Activated T-helper 2 cell treated with anti-CD3 and anti-CD28 coated beads, Interferon-gamma antibody, Interleukin-2, Interleukin-4, amounts not matched to agents 10 μg/mL and 5 μg/mL and 100 μg/mL, durations not matched to agents 14 hours and 24 hours and 36 hours (primary cell): Measurements from ENCODE around the gene ATXN2. TPM values are rescaled to one million over a fixed set of nuclear protein-coding genes. Genes with fewer than 3 reads are reported as not detected.
"Not testable (repeated sequence)": the region's sequence is repeated elsewhere in the genome, so short reads cannot be mapped to it uniquely, and the experiment has no call there.

Source experiments
- DNase-seq: peaks from one replicate; pipeline ENCODE4 v3.0.0; 2021; ENCODE audit warnings: low spot score
- H3K27ac Mint-ChIP-seq: one replicate; pipeline ENCODE4 v1.8.0; 2021; ENCODE audit warnings: mixed read lengths
- H3K27me3 Mint-ChIP-seq: one replicate; pipeline ENCODE4 v1.8.0; 2021; ENCODE audit warnings: low read depth, mixed read lengths
- H3K36me3 Mint-ChIP-seq: one replicate; pipeline ENCODE4 v1.8.0; 2021; ENCODE audit warnings: low read depth, mixed read lengths
- H3K4me1 Mint-ChIP-seq: one replicate; pipeline ENCODE4 v1.8.0; 2021; ENCODE audit warnings: low read depth, mixed read lengths
- H3K4me3 Mint-ChIP-seq: one replicate; pipeline ENCODE4 v1.8.0; 2021; ENCODE audit warnings: low read depth, mild to moderate bottlenecking, moderate library complexity, mixed read lengths
- H3K9me3 Mint-ChIP-seq: one replicate; pipeline ENCODE4 v1.8.0; 2021; ENCODE audit warnings: mixed read lengths
- intact Hi-C: fragments of 100-400 bp; cut with micrococcal nuclease; formaldehyde crosslinking; loops from one replicate; pipeline ENCODE4 v1.15.1; 2023
- total RNA-seq: library from RNA; stranded (reverse); gene quantifications from 2 replicates; pipeline ENCODE4 v1.2.3, GENCODE V29; 2022

The ATXN2 gene
- total RNA-seq, 1 donor from 2014 or later = 51.6 TPM

DNA sequence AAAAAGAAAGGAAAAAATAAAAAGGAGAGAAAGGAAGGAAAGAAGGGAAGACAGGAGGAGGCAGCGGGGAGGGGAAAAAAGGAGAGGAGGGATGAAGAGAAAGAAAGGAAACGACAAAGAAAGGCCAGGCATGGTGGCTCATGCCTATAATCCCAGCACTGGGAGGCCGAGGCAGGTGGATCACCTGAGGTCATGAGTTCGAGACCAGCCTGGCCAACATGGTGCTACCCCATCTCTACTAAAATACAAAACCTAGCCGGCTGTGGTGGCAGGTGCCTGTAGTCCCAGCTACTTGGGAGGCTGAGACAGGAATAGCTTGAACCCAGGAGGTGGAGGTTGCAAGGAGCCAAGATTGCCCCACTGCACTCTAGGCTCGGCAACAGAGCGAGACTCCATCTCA lies 18.4 kb downstream of the ATXN2 start:
- H3K4me3 Mint-ChIP-seq = no peak overlapping the region
- H3K36me3 Mint-ChIP-seq = peaks cover 5% of the 10 kb centered on the region
- no peak for DNase-seq
- peaks cover 10% of the 10 kb centered on the region for H3K4me1 Mint-ChIP-seq
- no peaks in the 10 kb centered on the region for H3K27me3 Mint-ChIP-seq
- no peaks in the 10 kb centered on the region for H3K9me3 Mint-ChIP-seq
- intact Hi-C loops = no loop called here
- H3K27ac Mint-ChIP-seq = no peak overlapping the region

- Mint-ChIP-seq H3K9me3 (no peaks in the 10 kb centered on the region), H3K27me3 (no peaks in the 10 kb centered on the region), H3K27ac (no peak overlapping the region), H3K4me1 (peaks cover 10% of the 10 kb centered on the region), H3K36me3 (peaks cover 5% of the 10 kb centered on the region), H3K4me3 (no peak overlapping the region)
- intact Hi-C loops = no loop called here
- DNase-seq = no peak
These were observed 19.0 kb downstream of the ATXN2 start for GRCh38 chr12:111580119-111580425.

GRCh38 chr12:111578971-111579340 lies 20.2 kb downstream of the ATXN2 start:
- H3K27ac Mint-ChIP-seq = peak overlapping the region; percentile 12
- H3K9me3 Mint-ChIP-seq = no peaks in the 10 kb centered on the region
- peaks cover 5% of the 10 kb centered on the region for H3K36me3 Mint-ChIP-seq
- H3K4me3 Mint-ChIP-seq = no peak overlapping the region
- no peaks in the 10 kb centered on the region for H3K27me3 Mint-ChIP-seq
- intact Hi-C loops = no loop called here
- H3K4me1 Mint-ChIP-seq = peaks cover 10% of the 10 kb centered on the region
- DNase-seq = no peak

DNA sequence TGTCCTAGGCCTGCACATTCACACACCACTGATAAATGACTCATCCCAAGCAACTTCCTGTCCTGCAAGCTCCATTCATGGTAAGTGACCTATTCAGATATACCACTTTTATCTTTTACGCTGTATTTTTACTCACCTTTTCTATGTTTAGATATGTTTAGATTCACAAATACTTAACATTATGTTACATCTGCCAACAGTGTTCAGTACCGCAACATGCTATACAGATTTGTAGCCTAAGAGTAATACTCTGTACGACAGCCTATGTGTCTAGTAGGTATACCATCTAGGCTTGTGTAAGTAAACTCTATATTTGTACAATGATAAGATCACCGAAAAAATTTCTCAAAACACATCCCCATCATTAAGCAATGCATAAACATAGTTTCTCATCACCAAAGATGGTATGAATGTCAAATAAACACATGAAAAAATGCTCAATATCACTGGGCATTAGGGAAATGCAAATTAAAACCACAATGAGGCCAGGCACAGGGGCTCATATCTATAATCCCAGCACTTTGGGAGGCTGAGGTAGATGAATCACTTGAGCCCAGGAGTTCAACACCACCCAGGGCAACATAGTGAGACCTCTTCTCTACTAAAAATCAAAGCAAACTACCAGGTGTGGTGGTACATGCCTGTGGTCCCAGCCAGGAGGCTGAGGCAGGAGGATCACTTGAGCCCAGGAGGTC lies 20.7 kb downstream of the ATXN2 start:
- peak overlapping the region; percentile 12 for H3K27ac Mint-ChIP-seq

DNA sequence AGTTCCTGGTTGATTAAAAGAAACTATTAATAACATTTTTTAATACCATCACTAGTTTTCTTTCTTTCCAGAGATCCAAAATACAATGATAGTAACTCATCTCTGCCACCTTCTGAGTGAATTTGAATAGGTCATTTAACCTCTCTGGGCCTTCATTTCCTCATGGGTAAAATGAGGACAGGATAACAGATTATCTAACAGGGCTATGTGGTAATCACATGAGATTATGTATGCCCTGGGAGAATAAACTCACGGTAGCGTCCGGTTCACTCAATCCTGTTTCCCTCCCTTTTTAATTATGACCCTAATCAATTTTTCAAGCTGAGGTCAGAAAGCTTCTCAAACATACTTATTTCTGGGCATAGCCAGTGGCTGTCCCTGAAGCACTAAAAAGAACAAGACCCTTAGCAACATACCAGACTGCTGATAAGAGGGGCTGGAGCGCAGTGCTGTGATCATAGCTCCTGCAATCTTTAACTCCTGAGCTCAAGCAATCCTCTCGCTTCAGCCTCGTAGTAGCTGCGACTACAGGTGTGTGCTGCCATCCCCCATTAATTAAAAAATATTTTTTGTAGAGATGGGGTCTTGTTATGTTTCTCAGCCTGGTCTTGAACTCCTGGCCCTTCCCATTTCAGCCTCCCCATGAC lies 24.2 kb downstream of the ATXN2 start:
- no peak overlapping the region for H3K4me3 Mint-ChIP-seq
- H3K27me3 Mint-ChIP-seq = no peaks in the 10 kb centered on the region
- peaks cover 8% of the 10 kb centered on the region for H3K36me3 Mint-ChIP-seq
- DNase-seq = no peak
- H3K9me3 Mint-ChIP-seq = no peaks in the 10 kb centered on the region
- peaks cover 17% of the 10 kb centered on the region for H3K4me1 Mint-ChIP-seq
- intact Hi-C loops = no loop called here
- no peak overlapping the region for H3K27ac Mint-ChIP-seq

More for the DNA sequence above, 20.7 kb downstream of the ATXN2 start:
- DNase-seq = no peak
- intact Hi-C loops = no loop called here
- Mint-ChIP-seq H3K36me3 (peaks cover 5% of the 10 kb centered on the region), H3K4me3 (no peak overlapping the region), H3K4me1 (peaks cover 10% of the 10 kb centered on the region), H3K27me3 (no peaks in the 10 kb centered on the region), H3K9me3 (no peaks in the 10 kb centered on the region)

DNA sequence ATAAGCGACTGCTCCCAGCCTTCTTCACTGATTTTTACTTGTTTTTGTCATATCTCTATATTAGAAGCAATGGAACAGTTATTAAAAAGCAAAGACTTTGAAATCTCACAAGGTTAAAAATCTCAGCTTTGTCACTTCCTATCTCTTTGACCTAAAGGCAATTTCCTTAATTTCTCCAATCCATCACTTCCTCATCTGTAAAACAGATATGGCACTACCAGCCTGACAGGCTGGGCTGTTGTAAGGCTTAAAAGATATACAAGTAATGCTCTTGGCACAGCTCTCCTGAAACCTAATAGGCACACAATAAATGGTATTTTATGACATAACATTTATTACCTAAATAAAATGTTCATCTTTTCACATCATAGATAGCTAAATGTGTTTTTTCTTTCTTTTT lies 25.6 kb downstream of the ATXN2 start:
- no peaks in the 10 kb centered on the region for H3K27me3 Mint-ChIP-seq
- no peak overlapping the region for H3K4me3 Mint-ChIP-seq
- peaks cover 21% of the 10 kb centered on the region for H3K4me1 Mint-ChIP-seq
- no peak overlapping the region for H3K27ac Mint-ChIP-seq
- peaks cover 7% of the 10 kb centered on the region for H3K36me3 Mint-ChIP-seq
- intact Hi-C loops = no loop called here
- no peaks in the 10 kb centered on the region for H3K9me3 Mint-ChIP-seq
- DNase-seq = no peak

GRCh38 chr12:111570084-111570961 lies 28.8 kb downstream of the ATXN2 start:
- no peak for DNase-seq
- H3K4me1 Mint-ChIP-seq = peaks cover 19% of the 10 kb centered on the region
- intact Hi-C loops = no loop called here
- H3K4me3 Mint-ChIP-seq = no peak overlapping the region
- H3K9me3 Mint-ChIP-seq = no peaks in the 10 kb centered on the region
- H3K27ac Mint-ChIP-seq = no peak overlapping the region
- no peaks in the 10 kb centered on the region for H3K27me3 Mint-ChIP-seq
- peaks cover 8% of the 10 kb centered on the region for H3K36me3 Mint-ChIP-seq

DNA sequence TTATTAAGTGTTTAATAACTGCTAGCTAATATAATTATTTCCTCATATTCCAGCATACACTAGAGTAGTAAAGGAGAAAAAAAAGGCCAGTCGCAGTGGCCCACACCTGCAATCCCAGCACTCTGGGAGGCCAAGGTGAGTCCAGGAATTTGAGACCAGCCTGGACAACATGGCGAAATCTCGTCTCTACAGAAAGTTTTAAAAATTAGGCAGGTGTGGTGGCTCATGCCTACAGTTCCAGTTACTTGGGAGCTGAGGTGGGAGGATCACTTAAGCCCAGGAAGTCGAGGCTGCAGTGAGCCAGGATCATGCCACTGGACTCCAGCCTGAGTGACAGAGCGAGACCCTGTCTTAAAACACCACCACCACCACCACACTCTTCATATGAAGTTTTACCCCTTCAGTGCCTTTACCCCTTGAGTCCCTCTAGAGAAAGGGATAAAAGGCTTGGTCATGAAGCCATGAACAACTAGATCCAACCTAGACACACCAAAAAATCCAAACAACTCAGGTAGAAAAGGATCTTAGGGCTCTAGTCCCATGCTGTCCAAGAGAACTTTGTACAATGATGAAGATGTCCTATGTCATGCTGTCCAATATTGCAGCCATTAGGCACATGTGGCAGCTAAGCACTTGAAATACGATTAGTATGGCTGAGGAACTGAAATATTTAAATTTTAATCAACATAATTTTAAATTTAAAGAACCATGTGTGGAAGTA lies 29.6 kb downstream of the ATXN2 start:
- no peak for DNase-seq
- intact Hi-C loops = no loop called here
- H3K36me3 Mint-ChIP-seq = peaks cover 8% of the 10 kb centered on the region
- H3K27me3 Mint-ChIP-seq = no peaks in the 10 kb centered on the region
- H3K9me3 Mint-ChIP-seq = no peaks in the 10 kb centered on the region
- peaks cover 19% of the 10 kb centered on the region for H3K4me1 Mint-ChIP-seq
- no peak overlapping the region for H3K4me3 Mint-ChIP-seq
- H3K27ac Mint-ChIP-seq = no peak overlapping the region

DNA sequence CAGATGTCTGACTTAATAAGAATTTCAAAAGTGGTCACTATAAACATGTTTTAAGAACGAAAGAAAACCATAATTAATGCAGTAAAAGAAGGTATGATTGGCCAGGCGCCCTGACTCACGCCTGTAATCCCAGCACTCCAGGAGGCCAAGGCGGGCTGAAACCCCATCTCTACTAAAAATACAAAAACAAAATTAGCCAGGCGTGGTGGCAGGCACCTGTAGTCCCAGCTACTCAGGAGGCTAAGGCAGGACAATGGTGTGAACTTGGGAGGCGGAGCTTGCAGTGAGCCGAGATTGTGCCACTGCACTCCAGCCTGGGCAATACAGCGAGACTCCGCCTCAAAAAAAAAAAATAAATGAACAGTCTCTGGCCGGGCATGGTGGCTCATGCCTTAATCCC lies 38.3 kb downstream of the ATXN2 start:
- H3K9me3 Mint-ChIP-seq = not testable (repeated sequence)

GRCh38 chr12:111558107-111558376 lies 41.1 kb downstream of the ATXN2 start:
- Mint-ChIP-seq H3K36me3 (peaks cover 36% of the 10 kb centered on the region), H3K4me3 (no peak overlapping the region), H3K27ac (no peak overlapping the region), H3K9me3 (peaks cover 24% of the 10 kb centered on the region), H3K4me1 (peaks cover 15% of the 10 kb centered on the region), H3K27me3 (no peaks in the 10 kb centered on the region)
- no peak for DNase-seq
- intact Hi-C loops = no loop called here

More for the DNA sequence above, 38.3 kb downstream of the ATXN2 start:
- H3K4me3 Mint-ChIP-seq, DNase-seq, intact Hi-C loops, H3K27ac Mint-ChIP-seq, H3K27me3 Mint-ChIP-seq: not testable (repeated sequence)
- peaks cover 15% of the 10 kb centered on the region for H3K36me3 Mint-ChIP-seq
- peaks cover 21% of the 10 kb centered on the region for H3K4me1 Mint-ChIP-seq

DNA sequence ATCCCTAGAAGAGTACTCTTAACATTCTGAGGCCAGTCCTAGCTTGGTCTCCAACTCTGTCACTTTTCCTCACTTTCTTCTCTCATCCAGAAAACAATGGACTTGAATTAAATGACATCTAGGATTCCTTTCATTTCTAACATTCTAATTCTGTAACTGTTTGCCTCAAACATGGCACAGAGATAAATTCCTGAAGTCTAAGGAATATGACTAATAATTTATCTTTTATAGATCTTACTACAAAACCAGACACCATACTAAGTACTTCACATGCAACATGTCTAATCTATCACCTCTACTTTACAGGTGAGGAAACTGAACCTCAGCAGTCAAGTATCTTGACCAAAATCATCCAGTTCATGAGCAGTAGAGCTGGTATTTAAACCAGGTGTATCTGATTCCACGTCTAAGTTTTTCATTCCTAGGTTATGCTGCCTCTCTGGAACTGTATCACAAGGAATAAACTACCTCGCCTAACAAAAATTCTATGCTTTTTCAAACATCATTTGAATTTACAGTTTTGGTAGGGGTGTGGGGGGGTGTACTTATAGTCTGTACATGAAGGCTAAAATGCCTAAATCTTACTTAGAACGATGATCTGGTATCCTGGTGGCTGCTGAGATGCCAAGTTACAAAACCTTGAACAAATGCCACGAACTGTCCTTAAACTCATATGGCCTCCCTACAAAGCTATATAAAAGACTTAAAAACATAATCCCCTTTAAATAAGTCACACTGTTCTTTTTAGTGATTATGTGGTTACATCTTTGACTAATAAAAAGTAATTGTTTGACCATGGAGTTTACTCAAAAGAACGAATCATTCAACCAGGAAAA lies 41.6 kb downstream of the ATXN2 start:
- intact Hi-C loops = no loop called here
- Mint-ChIP-seq H3K4me1 (peaks cover 11% of the 10 kb centered on the region), H3K27ac (peak overlapping the region; percentile 12), H3K4me3 (no peak overlapping the region), H3K36me3 (peaks cover 36% of the 10 kb centered on the region), H3K27me3 (no peaks in the 10 kb centered on the region), H3K9me3 (peaks cover 24% of the 10 kb centered on the region)
- DNase-seq = no peak

- H3K9me3 Mint-ChIP-seq = peaks cover 24% of the 10 kb centered on the region
- no peak overlapping the region for H3K27ac Mint-ChIP-seq
- H3K27me3 Mint-ChIP-seq = no peaks in the 10 kb centered on the region
- H3K4me1 Mint-ChIP-seq = peaks cover 11% of the 10 kb centered on the region
- intact Hi-C loops = no loop called here
- DNase-seq = no peak
- peaks cover 42% of the 10 kb centered on the region for H3K36me3 Mint-ChIP-seq
- H3K4me3 Mint-ChIP-seq = no peak overlapping the region
These were observed 42.4 kb downstream of the ATXN2 start for GRCh38 chr12:111556676-111557075.
